Testis (tissue), 2 donors: ENCODE results near the gene CMTM7.

Experiments
- POLR2A ChIP-seq: fragments of 450-650 bp; IDR thresholded peaks from one replicate; pipeline ENCODE4 v1.6.1; 2017; ENCODE audit warnings: antibody characterized with exemption, mild to moderate bottlenecking, moderate library complexity
- TF ChIP-seq, protein P1 (sequence below), 3 experiments: fragments of 450-650 bp in 2 of 3; fragments of 200-600 bp in 1 of 3; sonication (generic) in 1 of 3; IDR thresholded peaks; one replicate each; pipeline ENCODE4 v1.5.1; 2016 to 2019; ENCODE audit warnings: antibody characterized with exemption in 3 of 3, mild to moderate bottlenecking in 2 of 3, moderate library complexity in 1 of 3

DNA sequence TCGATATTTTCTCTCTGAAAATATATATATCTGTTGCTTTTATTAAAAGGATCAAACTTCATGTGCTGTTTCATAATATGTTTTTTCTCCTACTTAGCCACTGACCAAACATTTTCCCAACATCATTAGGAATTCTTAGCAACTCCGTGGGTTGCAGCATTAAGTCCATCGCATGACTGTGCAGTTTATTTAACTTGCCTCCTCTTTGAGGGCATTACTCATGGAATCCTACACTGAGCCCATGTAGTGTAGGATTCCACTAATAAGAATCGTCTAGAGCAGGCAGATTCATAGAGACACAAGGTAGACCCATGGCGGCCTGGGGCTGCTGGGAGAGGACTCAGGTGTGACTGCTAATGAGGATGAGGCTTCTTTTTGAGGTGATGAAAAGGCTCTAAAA, 61.7 kb downstream of the CMTM7 start:
- TF ChIP-seq, protein P1, sequence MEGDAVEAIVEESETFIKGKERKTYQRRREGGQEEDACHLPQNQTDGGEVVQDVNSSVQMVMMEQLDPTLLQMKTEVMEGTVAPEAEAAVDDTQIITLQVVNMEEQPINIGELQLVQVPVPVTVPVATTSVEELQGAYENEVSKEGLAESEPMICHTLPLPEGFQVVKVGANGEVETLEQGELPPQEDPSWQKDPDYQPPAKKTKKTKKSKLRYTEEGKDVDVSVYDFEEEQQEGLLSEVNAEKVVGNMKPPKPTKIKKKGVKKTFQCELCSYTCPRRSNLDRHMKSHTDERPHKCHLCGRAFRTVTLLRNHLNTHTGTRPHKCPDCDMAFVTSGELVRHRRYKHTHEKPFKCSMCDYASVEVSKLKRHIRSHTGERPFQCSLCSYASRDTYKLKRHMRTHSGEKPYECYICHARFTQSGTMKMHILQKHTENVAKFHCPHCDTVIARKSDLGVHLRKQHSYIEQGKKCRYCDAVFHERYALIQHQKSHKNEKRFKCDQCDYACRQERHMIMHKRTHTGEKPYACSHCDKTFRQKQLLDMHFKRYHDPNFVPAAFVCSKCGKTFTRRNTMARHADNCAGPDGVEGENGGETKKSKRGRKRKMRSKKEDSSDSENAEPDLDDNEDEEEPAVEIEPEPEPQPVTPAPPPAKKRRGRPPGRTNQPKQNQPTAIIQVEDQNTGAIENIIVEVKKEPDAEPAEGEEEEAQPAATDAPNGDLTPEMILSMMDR (IDR thresholded peaks at IDR 0.05), result no peak
- TF ChIP-seq POLR2A, result no peak
